H9 (cell line): ENCODE results near the gene LRRC27. TPM values are rescaled to one million over a fixed set of nuclear protein-coding genes. Genes with fewer than 3 reads are reported as not detected.

Experiments used
- DNase-seq: peaks from one replicate; pipeline ENCODE4 v3.0.0-alpha.2; 2017
- H2AFZ ChIP-seq: one replicate; pipeline ENCODE4 v1.6.1; 2013; ENCODE audit warnings: mild to moderate bottlenecking, low read length, control low read depth, moderate library complexity
- H2AK5ac ChIP-seq: 2 replicates; pipeline ENCODE4 v1.6.1; 2013; ENCODE audit warnings: low read length, control low read depth, mixed read lengths; ENCODE audit not compliant: insufficient read length
- H2BK120ac ChIP-seq: one replicate; pipeline ENCODE4 v1.6.1; 2013; ENCODE audit warnings: low read depth, mild to moderate bottlenecking, low read length, control low read depth, inconsistent platforms; ENCODE audit not compliant: poor library complexity, severe bottlenecking
- H2BK12ac ChIP-seq: 2 replicates; pipeline ENCODE4 v1.6.1; 2013; ENCODE audit warnings: low read length, control low read depth, mixed read lengths, low read depth; ENCODE audit not compliant: insufficient read length
- H2BK15ac ChIP-seq: 2 replicates; pipeline ENCODE4 v1.6.1; 2013; ENCODE audit warnings: low read depth, low read length, control low read depth
- H2BK20ac ChIP-seq: one replicate; pipeline ENCODE4 v1.6.1; 2013; ENCODE audit warnings: low read depth, mild to moderate bottlenecking, low read length, control low read depth, inconsistent platforms; ENCODE audit not compliant: poor library complexity, severe bottlenecking
- H2BK5ac ChIP-seq: 2 replicates; pipeline ENCODE4 v1.6.1; 2013; ENCODE audit warnings: low read length, control low read depth, mixed read lengths; ENCODE audit not compliant: insufficient read length
- H3K14ac ChIP-seq: 2 replicates; pipeline ENCODE4 v1.6.1; 2013; ENCODE audit warnings: low read length, control low read depth; ENCODE audit not compliant: insufficient read depth
- H3K18ac ChIP-seq: 2 replicates; pipeline ENCODE4 v1.6.1; 2013; ENCODE audit warnings: low read depth, mild to moderate bottlenecking, mixed read lengths, low read length, control low read depth; ENCODE audit not compliant: insufficient read length
- H3K23ac ChIP-seq: 2 replicates; pipeline ENCODE4 v1.6.1; 2013; ENCODE audit warnings: low read length, control low read depth, mixed read lengths, low read depth; ENCODE audit not compliant: insufficient read length
- H3K23me2 ChIP-seq: 2 replicates; pipeline ENCODE4 v1.6.1; 2013; ENCODE audit warnings: low read depth, mild to moderate bottlenecking, mixed read lengths, low read length, control low read depth; ENCODE audit not compliant: insufficient read length, poor library complexity, severe bottlenecking
- H3K27ac ChIP-seq: 2 replicates; pipeline ENCODE4 v1.5.1; 2013; ENCODE audit warnings: low read length, control low read depth, mixed read lengths, low read depth; ENCODE audit not compliant: insufficient read length
- H3K27me3 ChIP-seq: 2 replicates; pipeline ENCODE4 v1.6.1; 2013; ENCODE audit warnings: low read length, control low read depth, inconsistent platforms; ENCODE audit not compliant: insufficient read depth
- H3K4ac ChIP-seq: 2 replicates; pipeline ENCODE4 v1.6.1; 2013; ENCODE audit warnings: low read depth, mild to moderate bottlenecking, control low read depth, inconsistent platforms, low read length, moderate library complexity
- H3K4me1 ChIP-seq: 2 replicates; pipeline ENCODE4 v1.6.1; 2013; ENCODE audit warnings: low read length, control low read depth, inconsistent platforms; ENCODE audit not compliant: insufficient read depth
- H3K4me2 ChIP-seq: 2 replicates; pipeline ENCODE4 v1.6.1; 2013; ENCODE audit warnings: low read length, control low read depth, mixed read lengths; ENCODE audit not compliant: insufficient read length, insufficient read depth
- H3K56ac ChIP-seq: 2 replicates; pipeline ENCODE4 v1.6.1; 2013; ENCODE audit warnings: low read depth, mild to moderate bottlenecking, mixed read lengths, low read length, control low read depth; ENCODE audit not compliant: insufficient read length
- H3K79me1 ChIP-seq: 2 replicates; pipeline ENCODE4 v1.6.1; 2013; ENCODE audit warnings: low read depth, mild to moderate bottlenecking, moderate library complexity, low read length, control low read depth, inconsistent platforms; ENCODE audit not compliant: insufficient read depth, poor library complexity, severe bottlenecking
- H3K79me2 ChIP-seq: 2 replicates; pipeline ENCODE4 v1.6.1; 2013; ENCODE audit warnings: low read length, control low read depth, inconsistent platforms; ENCODE audit not compliant: insufficient read depth
- H3K9ac ChIP-seq: 2 replicates; pipeline ENCODE4 v1.6.1; 2013; ENCODE audit warnings: low read length, control low read depth, mixed read lengths; ENCODE audit not compliant: insufficient read length; ENCODE audit errors: extremely low read depth
- H3K9me3 ChIP-seq: one replicate; pipeline ENCODE4 v1.6.1; 2013; ENCODE audit warnings: low read depth, low read length, inconsistent platforms; ENCODE audit not compliant: control insufficient read depth
- H3T11ph ChIP-seq: one replicate; pipeline ENCODE4 v1.6.1; 2013; ENCODE audit warnings: mild to moderate bottlenecking, low read length, control low read depth, inconsistent platforms
- H4K20me1 ChIP-seq: one replicate; pipeline ENCODE4 v1.6.1; 2013; ENCODE audit not compliant: control insufficient read depth, insufficient read length, insufficient read depth
- H4K5ac ChIP-seq: 2 replicates; pipeline ENCODE4 v1.6.1; 2013; ENCODE audit warnings: low read depth, mild to moderate bottlenecking, mixed read lengths, low read length, control low read depth; ENCODE audit not compliant: insufficient read length
- H4K8ac ChIP-seq: replicated peaks from 2 replicates; pipeline ENCODE4 v1.6.1; 2013; ENCODE audit warnings: low read length, control low read depth, mixed read lengths, low read depth; ENCODE audit not compliant: insufficient read length
- H4K91ac ChIP-seq: 2 replicates; pipeline ENCODE4 v1.6.1; 2013; ENCODE audit warnings: low read depth, mild to moderate bottlenecking, moderate library complexity, mixed read lengths, low read length, control low read depth; ENCODE audit not compliant: insufficient read length
- H3K27ac Mint-ChIP-seq, 3 experiments: 2 replicates in 2 of 3; 3 replicates in 1 of 3; pipeline ENCODE4 v1.8.0; 2020 to 2021; ENCODE audit warnings: mixed read lengths in 3 of 3, mild to moderate bottlenecking in 1 of 3, moderate library complexity in 1 of 3
- H3K27me3 Mint-ChIP-seq: 2 replicates; pipeline ENCODE4 v1.8.0; 2021; ENCODE audit warnings: low read depth, mild to moderate bottlenecking, moderate library complexity, mixed read lengths
- H3K36me3 Mint-ChIP-seq, 3 experiments: 2 replicates in 2 of 3; 3 replicates in 1 of 3; pipeline ENCODE4 v1.8.0; 2020 to 2021; ENCODE audit warnings: low read depth in 3 of 3, mixed read lengths in 3 of 3; ENCODE audit not compliant: insufficient read depth in 1 of 3
- H3K4me1 Mint-ChIP-seq, 2 experiments: 2 replicates each; pipeline ENCODE4 v1.8.0; 2020; ENCODE audit warnings: mixed read lengths in 2 of 2
- H3K4me3 Mint-ChIP-seq, 2 experiments: 2 replicates in 1 of 2; 3 replicates in 1 of 2; pipeline ENCODE4 v1.8.0; 2020 to 2021; ENCODE audit warnings: mild to moderate bottlenecking in 2 of 2, mixed read lengths in 2 of 2, moderate library complexity in 1 of 2
- H3K9me3 Mint-ChIP-seq, 2 experiments: 2 replicates in 1 of 2; 3 replicates in 1 of 2; pipeline ENCODE4 v1.8.0; 2020; ENCODE audit warnings: mild to moderate bottlenecking in 2 of 2, mixed read lengths in 2 of 2, moderate library complexity in 1 of 2
- WGBS: extraction: QIAGEN DNeasy Blood & Tissue Kit; methylation state at CpG from one replicate; pipeline ENCODE4 v1.1.7; 2013; ENCODE audit warnings: missing lambda C conversion rate, low lambda C conversion rate, mixed read lengths; ENCODE audit not compliant: insufficient read length; ENCODE audit errors: extremely low coverage; 5-methylcytosine and 5-hydroxymethylcytosine counted together
- total RNA-seq: library from RNA; stranded (reverse); gene quantifications from 2 replicates; pipeline ENCODE4 v1.2.1, GENCODE V29; 2021
- TF ChIP-seq, protein P1 (sequence below): fragments of 200-600 bp; sonication (generic); conservative IDR thresholded peaks from 3 replicates; pipeline ENCODE4 v1.8.0; 2021; ENCODE audit warnings: antibody characterized with exemption, mild to moderate bottlenecking

LRRC27 gene
- total RNA-seq, 1 experiment from 2014 or later = 2.7 TPM

DNA sequence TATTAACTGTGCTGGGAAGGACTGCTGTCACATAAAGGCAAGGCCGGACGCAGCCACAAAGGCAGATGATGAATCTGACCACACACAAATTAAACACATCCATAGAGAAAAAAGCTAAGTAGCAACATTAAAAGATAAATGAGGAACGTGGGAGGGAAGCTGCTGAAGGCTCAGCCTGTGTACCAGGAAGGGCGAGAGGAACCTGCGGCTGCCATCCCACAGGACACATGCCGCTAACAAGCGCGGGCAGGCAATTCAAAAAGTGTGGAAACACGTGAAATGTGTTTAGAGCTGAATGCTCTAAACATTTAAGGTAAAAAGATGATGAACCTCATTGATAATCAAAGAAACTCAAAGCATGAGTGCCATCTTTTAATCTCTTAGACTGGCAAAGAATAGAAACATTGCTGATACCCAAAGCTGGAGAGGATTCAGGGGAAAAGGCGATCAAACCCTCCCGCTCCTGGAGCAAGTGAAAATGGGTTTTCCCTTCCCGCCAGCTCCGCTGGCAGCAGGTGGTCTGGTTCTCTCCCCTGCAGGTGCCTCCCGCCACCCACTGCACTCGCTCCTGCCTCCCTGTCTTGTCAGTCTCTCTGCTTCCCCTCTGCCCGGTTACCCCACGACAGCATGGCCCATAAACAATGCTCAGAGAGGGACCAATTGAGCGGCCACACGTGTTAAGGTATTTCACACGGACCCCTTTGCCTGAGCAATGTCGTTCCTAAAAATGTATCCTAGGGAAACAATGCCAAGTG is 28.5 kb upstream of the LRRC27 start:
- WGBS = no CpG with 5 or more reads among the region's 21 CpGs
- peaks cover 40% of the 10 kb centered on the region for H3K27me3 Mint-ChIP-seq

More for the DNA sequence above, 28.5 kb upstream of the LRRC27 start:
- H3K14ac ChIP-seq = no peak overlapping the region
- Mint-ChIP-seq H3K9me3 (peaks cover 14 to 17% of the 10 kb centered on the region in 2 experiments), H3K4me3 (no peak overlapping the region), H3K27ac (no peak overlapping the region), H3K36me3 (peaks cover 11 to 17% (median 11%) of the 10 kb centered on the region in 3 experiments), H3K4me1 (peaks cover 8 to 12% of the 10 kb centered on the region in 2 experiments)
- no peak overlapping the region for H3T11ph ChIP-seq
- H2AK5ac ChIP-seq = no peak overlapping the region
- H3K4me1 ChIP-seq = no peaks in the 10 kb centered on the region
- no peak overlapping the region for H3K9ac ChIP-seq
- no peak overlapping the region for H4K91ac ChIP-seq
- no peak overlapping the region for H2BK5ac ChIP-seq
- H3K23ac ChIP-seq = no peak overlapping the region
- no peak overlapping the region for H2BK20ac ChIP-seq
- peaks cover 3% of the 10 kb centered on the region; the same call in 1 of the 2 replicates for H3K27me3 ChIP-seq
- no peak for DNase-seq
- H3K4ac ChIP-seq = no peak overlapping the region
- no peak overlapping the region for H2AFZ ChIP-seq
- no peak overlapping the region for H4K5ac ChIP-seq
- H3K9me3 ChIP-seq = peaks cover 8% of the 10 kb centered on the region
- H3K56ac ChIP-seq = no peak overlapping the region
- H4K8ac ChIP-seq = no peak overlapping the region
- H4K20me1 ChIP-seq = no peaks in the 10 kb centered on the region
- no peak overlapping the region for H3K27ac ChIP-seq
- no peak overlapping the region for H3K4me2 ChIP-seq
- H2BK15ac ChIP-seq = no peak overlapping the region
- H3K79me2 ChIP-seq = no peaks in the 10 kb centered on the region
- H2BK12ac ChIP-seq = no peak overlapping the region
- H2BK120ac ChIP-seq = no peak overlapping the region
- H3K23me2 ChIP-seq = peaks cover 4% of the 10 kb centered on the region
- TF ChIP-seq, protein P1, sequence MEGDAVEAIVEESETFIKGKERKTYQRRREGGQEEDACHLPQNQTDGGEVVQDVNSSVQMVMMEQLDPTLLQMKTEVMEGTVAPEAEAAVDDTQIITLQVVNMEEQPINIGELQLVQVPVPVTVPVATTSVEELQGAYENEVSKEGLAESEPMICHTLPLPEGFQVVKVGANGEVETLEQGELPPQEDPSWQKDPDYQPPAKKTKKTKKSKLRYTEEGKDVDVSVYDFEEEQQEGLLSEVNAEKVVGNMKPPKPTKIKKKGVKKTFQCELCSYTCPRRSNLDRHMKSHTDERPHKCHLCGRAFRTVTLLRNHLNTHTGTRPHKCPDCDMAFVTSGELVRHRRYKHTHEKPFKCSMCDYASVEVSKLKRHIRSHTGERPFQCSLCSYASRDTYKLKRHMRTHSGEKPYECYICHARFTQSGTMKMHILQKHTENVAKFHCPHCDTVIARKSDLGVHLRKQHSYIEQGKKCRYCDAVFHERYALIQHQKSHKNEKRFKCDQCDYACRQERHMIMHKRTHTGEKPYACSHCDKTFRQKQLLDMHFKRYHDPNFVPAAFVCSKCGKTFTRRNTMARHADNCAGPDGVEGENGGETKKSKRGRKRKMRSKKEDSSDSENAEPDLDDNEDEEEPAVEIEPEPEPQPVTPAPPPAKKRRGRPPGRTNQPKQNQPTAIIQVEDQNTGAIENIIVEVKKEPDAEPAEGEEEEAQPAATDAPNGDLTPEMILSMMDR = no peak
- no peaks in the 10 kb centered on the region for H3K79me1 ChIP-seq
- H3K18ac ChIP-seq = no peak overlapping the region
